Heart right ventricle (tissue), 16 donors: ENCODE results near the gene SYT6. TPM values are rescaled to one million over a fixed set of nuclear protein-coding genes. Genes with fewer than 3 reads are reported as not detected.
A peak's percentile ranks its signal among the peaks of the same experiment; 100 is the strongest.

Source experiments
- ATAC-seq, 8 donors: fragments of 200-7000 bp; cut with Tn5 transposase; one replicate each; pipeline ENCODE4 v1.9.1; 2020; ENCODE audit warnings: mild to moderate bottlenecking in 8 of 8, moderate library complexity in 8 of 8, moderate number of reproducible peaks in 1 of 8
- DNase-seq, 2 donors: peaks; one replicate each; pipeline ENCODE4 v3.0.0-alpha.2; 2020
- H3K27ac ChIP-seq, 10 donors: fragments of 200-600 bp; sonication (generic) in 2 of 10; one replicate each; pipeline versions ENCODE4 v1.5.0 to v1.8.0; 2020 to 2022; ENCODE audit warnings: mild to moderate bottlenecking in 3 of 10
- H3K27me3 ChIP-seq, 7 donors: fragments of 200-600 bp; one replicate each; pipeline ENCODE4 v1.8.0; 2021 to 2022; ENCODE audit warnings: mild to moderate bottlenecking in 2 of 7
- H3K36me3 ChIP-seq, 9 donors: fragments of 200-600 bp; sonication (generic) in 1 of 9; one replicate each; pipeline versions ENCODE4 v1.5.0 to v1.8.0; 2020 to 2022; ENCODE audit warnings: mild to moderate bottlenecking in 2 of 9
- H3K4me1 ChIP-seq, 9 donors: fragments of 200-600 bp; sonication (generic) in 1 of 9; one replicate each; pipeline versions ENCODE4 v1.5.0 to v1.8.0; 2020 to 2022; ENCODE audit warnings: mild to moderate bottlenecking in 4 of 9
- H3K4me3 ChIP-seq, 10 donors: fragments of 200-600 bp; sonication (generic) in 2 of 10; one replicate each; pipeline versions ENCODE4 v1.5.0 to v1.8.0; 2020 to 2022; ENCODE audit warnings: mild to moderate bottlenecking in 7 of 10, moderate library complexity in 2 of 10
- H3K9me3 ChIP-seq, 11 donors: fragments of 200-600 bp in 10 of 11; sonication (generic) in 2 of 11; one replicate each; pipeline versions ENCODE4 v1.5.0 to v1.8.0; 2013 to 2022; ENCODE audit warnings: mild to moderate bottlenecking in 2 of 11, control low read depth in 1 of 11, moderate library complexity in 1 of 11
- WGBS, 2 donors: extraction: QIAGEN DNeasy Blood & Tissue Kit; methylation state at CpG; one replicate each; pipeline ENCODE4 v1.1.7; 2013; ENCODE audit warnings: inconsistent platforms in 1 of 2; 5-methylcytosine and 5-hydroxymethylcytosine counted together
- intact Hi-C, 10 donors: fragments of 100-400 bp; cut with DNase I; formaldehyde crosslinking; loops; one replicate each; pipeline versions ENCODE4 v1.11.1 to v1.14.2; 2022
- polyA plus RNA-seq, 2 donors: library from polyadenylated mRNA; stranded (reverse); fragments of 200-250 nt; gene quantifications; one replicate each; pipeline ENCODE4 v1.2.3, GENCODE V29; 2013
- total RNA-seq, 10 donors: library from RNA; stranded (reverse); fragmentation: NEBNext Ultra II Directional in 3 of 10; extraction: Animal tissue kit (Norgen Biotek cat#: 25700) in 3 of 10; gene quantifications; one replicate each; pipeline versions ENCODE4 v1.2.1 to v1.2.4, GENCODE V29; 2021 to 2023
- TF ChIP-seq, protein P1 (sequence below), 9 donors: fragments of 200-600 bp; sonication (generic) in 2 of 9; IDR thresholded peaks; one replicate each; pipeline versions ENCODE4 v1.5.0 to v1.8.0; 2021 to 2022; ENCODE audit warnings: antibody characterized with exemption in 9 of 9, mild to moderate bottlenecking in 5 of 9, moderate library complexity in 1 of 9
- donor health status: Arrhythmogenic right ventricular cardiomyopathy.
- donor health status: ischemic (EF 13 %, LVEDD 7.1; RV severe dilation, severe dysfunction).
- donor health status: healthy with polysubstance abuse.
- donor health status: DM: no; HTN: yes; CAD: no.
- donor health status: DM: no; HTN: no; CAD: no.
- donor health status: ischemic (EF 25% LVEDD 6.9; RV normal size, moderate dysfunction).
- donor health status: ischemic (EF 25% LVEDD 5.7; RV mildly dilated, moderate dysfunction).
- donor health status: healthy.
- donor health status: DM: yes; HTN: yes; CAD: no.
- donor health status: Ischemic cardiomyopathy.
- donor health status: ischemic (EF 35%, LVEDD 5.7; RV mildly dilated, moderate dysfunction).
- donor health status: nonischemic (EF 11% LVEDD 7.7; RV severe dilation, severe dysfunction).
- donor health status: DM: yes; HTN: yes; CAD: no.
- donor health status: PGD.
- donor health status: ischemic (EF 29% LVEDD 5.4; RV normal size, mild dysfunction).
- donor health status: nonischemic (EF 23%, LVEDD 6.1; RV moderate dilation, normal function).

SYT6 gene
- total and polyA plus RNA-seq, 12 donors: 0.21 TPM; not detected in 11

DNA sequence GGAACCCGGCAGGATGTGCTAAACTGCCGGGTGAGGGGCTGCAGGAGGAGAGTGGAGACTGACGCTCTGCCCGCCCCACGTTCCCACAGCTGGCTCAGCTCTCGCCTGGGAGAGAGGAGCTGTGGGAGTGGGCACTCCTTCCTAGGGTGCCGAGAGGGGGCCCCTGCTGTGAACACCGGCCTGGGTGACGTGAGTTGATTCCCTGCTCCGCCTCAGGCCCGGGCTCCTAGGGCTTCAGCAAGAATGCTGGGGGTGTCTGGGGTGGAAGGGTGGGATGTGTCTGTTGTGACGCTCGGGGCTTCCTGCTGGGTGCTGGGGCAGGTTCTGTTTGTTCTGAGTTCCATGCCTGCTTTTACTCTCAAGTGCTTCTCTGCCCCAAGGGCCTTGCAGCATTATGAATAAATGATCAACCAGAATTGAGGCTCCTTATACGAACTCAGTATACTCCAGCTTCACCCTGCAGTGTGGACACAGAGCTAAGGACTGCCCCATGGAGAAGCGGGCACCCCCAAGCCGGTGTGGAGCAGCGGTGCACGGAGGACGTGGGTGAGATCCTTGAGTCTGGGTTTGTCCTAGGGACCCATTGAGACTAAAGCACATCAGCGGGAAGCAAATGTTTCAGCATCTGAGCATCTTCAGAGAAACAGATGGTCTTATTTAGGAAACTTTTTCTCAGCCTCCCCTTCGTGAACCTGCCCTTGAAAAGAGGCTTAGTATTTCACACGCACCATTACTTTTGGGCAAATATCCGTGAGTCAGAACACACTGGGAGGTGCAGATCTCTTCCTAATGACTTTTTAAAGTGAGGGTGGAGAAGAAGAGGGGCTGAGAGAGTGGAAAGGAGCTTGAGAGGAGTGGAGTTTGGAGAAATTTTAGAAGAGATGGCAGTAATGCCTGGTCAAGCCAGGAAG lies 41.7 kb downstream of the SYT6 start:
- Histone ChIP-seq H3K4me1 (peaks cover 0 to 39% (median 0%) of the 10 kb centered on the region in 9 donors), H3K4me3 (no peak overlapping the region), H3K9me3 (no peaks in the 10 kb centered on the region), H3K36me3 (no peaks in the 10 kb centered on the region), H3K27me3 (peaks cover 0 to 10% (median 0%) of the 10 kb centered on the region in 7 donors), H3K27ac (no peak overlapping the region)
- TF ChIP-seq, protein P1, sequence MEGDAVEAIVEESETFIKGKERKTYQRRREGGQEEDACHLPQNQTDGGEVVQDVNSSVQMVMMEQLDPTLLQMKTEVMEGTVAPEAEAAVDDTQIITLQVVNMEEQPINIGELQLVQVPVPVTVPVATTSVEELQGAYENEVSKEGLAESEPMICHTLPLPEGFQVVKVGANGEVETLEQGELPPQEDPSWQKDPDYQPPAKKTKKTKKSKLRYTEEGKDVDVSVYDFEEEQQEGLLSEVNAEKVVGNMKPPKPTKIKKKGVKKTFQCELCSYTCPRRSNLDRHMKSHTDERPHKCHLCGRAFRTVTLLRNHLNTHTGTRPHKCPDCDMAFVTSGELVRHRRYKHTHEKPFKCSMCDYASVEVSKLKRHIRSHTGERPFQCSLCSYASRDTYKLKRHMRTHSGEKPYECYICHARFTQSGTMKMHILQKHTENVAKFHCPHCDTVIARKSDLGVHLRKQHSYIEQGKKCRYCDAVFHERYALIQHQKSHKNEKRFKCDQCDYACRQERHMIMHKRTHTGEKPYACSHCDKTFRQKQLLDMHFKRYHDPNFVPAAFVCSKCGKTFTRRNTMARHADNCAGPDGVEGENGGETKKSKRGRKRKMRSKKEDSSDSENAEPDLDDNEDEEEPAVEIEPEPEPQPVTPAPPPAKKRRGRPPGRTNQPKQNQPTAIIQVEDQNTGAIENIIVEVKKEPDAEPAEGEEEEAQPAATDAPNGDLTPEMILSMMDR (IDR thresholded peaks at IDR 0.05): no peak
- DNase-seq: no peak
- intact Hi-C loops: loop anchor here in 1 of 10 donors (1.0 to 5.0 kb wide), 2 partner anchors 9 to 50 kb away; no protein-coding TSS in a partner anchor
- no peak for ATAC-seq
- WGBS, 2 donors: 85 to 87% methylated on average over 22 of the region's 23 CpGs

DNA sequence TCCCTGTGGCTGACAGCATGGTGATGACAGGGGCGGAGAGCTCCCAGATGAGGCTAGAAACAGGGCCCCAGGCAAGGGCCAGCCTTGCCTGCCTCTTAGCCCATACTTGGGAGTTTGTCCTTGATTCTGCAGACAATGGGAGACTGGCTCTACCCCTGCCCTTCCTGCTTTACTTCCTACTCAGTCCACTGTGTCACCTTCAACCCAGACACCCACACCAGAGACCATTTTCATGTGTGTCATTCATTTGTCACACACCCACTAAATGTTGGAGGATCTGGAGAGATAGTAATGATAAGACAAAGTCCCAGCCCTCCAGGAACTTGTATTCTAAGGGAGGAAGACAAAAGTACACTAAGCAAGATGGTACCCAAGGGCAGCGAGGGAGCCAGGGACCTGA lies 43.7 kb downstream of the SYT6 start:
- H3K4me1 ChIP-seq: peaks cover 0 to 37% (median 0%) of the 10 kb centered on the region in 9 donors
- H3K36me3 ChIP-seq: no peaks in the 10 kb centered on the region
- H3K27ac ChIP-seq: no peak overlapping the region
- DNase-seq (no peak), ATAC-seq (no peak)
- TF ChIP-seq, protein P1 (IDR thresholded peaks at IDR 0.05): no peak
- no peaks in the 10 kb centered on the region for H3K9me3 ChIP-seq
- WGBS, 2 donors: 88 to 95% methylated on average over 2 of the region's 2 CpGs
- no peak overlapping the region for H3K4me3 ChIP-seq
- intact Hi-C loops: loop anchor here in 3 of 10 donors (5.0 to 10.0 kb wide), 3 partner anchors 48 to 175 kb away; no protein-coding TSS in a partner anchor
- peaks cover 0 to 10% (median 0%) of the 10 kb centered on the region in 7 donors for H3K27me3 ChIP-seq

DNA sequence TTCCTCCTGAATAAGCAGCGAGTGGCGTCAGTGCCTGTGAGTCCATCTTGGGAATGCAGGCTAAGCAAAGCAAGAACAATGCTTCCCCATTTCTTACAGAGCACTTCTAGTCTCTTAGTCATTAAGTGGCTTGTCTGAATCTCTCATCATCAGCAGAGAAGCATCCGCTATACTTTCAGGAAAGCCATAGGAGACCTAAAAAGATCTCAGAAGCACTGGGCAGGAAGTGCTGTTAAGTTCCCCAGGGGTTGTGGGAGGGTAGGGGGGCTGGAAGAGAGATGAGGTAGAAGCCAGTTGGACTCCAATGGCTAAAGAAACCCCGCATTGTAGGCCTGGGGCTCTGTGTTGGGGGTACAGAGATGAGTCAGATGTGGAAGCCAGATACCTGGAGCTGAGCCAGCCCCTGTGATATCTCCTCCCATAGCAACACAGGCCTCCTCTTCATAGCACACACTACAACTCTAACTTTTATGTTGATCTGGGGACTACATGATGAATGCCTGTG lies 44.9 kb downstream of the SYT6 start:
- Histone ChIP-seq H3K4me1 (peaks cover 0 to 26% (median 0%) of the 10 kb centered on the region in 9 donors), H3K27ac (peak overlapping the region in 1 of 10 donors; percentile 76), H3K9me3 (no peaks in the 10 kb centered on the region), H3K36me3 (no peaks in the 10 kb centered on the region), H3K27me3 (peaks cover 0 to 12% (median 0%) of the 10 kb centered on the region in 7 donors), H3K4me3 (no peak overlapping the region)
- 60 to 73% methylated on average over 4 of the region's 4 CpGs for WGBS, 2 donors
- DNase-seq: no peak
- intact Hi-C loops: loop anchor here in 2 of 10 donors (5.0 to 10.0 kb wide), 2 partner anchors 173 to 176 kb away; no protein-coding TSS in a partner anchor
- TF ChIP-seq, protein P1 (IDR thresholded peaks at IDR 0.05): no peak
- peak in 4 of 8 donors; percentile 28 to 57 (median 36) for ATAC-seq
